ENCODE data around the gene MYO1D.

DNA sequence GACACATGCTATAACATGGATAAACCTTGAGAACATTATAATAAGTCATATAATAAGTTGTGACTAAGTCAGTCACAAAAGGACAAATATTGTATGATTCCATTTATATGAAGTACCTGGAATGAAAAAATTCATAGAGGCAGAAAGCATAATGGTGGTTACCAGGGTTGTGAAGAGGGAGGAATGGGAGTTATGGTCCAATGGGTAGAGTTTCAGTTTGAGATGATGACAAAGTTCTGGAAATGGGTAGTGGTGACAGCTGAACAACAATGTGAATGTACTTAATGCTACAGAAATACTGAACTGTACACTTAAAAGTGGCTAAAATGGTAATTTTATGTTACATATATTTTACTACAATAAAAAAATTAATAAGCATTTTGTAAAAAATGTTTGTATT is 49.7 kb downstream of the MYO1D start:
- TF ChIP-seq, protein P1, sequence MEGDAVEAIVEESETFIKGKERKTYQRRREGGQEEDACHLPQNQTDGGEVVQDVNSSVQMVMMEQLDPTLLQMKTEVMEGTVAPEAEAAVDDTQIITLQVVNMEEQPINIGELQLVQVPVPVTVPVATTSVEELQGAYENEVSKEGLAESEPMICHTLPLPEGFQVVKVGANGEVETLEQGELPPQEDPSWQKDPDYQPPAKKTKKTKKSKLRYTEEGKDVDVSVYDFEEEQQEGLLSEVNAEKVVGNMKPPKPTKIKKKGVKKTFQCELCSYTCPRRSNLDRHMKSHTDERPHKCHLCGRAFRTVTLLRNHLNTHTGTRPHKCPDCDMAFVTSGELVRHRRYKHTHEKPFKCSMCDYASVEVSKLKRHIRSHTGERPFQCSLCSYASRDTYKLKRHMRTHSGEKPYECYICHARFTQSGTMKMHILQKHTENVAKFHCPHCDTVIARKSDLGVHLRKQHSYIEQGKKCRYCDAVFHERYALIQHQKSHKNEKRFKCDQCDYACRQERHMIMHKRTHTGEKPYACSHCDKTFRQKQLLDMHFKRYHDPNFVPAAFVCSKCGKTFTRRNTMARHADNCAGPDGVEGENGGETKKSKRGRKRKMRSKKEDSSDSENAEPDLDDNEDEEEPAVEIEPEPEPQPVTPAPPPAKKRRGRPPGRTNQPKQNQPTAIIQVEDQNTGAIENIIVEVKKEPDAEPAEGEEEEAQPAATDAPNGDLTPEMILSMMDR (IDR thresholded peaks at IDR 0.05): no peak
- TF ChIP-seq, protein P2, sequence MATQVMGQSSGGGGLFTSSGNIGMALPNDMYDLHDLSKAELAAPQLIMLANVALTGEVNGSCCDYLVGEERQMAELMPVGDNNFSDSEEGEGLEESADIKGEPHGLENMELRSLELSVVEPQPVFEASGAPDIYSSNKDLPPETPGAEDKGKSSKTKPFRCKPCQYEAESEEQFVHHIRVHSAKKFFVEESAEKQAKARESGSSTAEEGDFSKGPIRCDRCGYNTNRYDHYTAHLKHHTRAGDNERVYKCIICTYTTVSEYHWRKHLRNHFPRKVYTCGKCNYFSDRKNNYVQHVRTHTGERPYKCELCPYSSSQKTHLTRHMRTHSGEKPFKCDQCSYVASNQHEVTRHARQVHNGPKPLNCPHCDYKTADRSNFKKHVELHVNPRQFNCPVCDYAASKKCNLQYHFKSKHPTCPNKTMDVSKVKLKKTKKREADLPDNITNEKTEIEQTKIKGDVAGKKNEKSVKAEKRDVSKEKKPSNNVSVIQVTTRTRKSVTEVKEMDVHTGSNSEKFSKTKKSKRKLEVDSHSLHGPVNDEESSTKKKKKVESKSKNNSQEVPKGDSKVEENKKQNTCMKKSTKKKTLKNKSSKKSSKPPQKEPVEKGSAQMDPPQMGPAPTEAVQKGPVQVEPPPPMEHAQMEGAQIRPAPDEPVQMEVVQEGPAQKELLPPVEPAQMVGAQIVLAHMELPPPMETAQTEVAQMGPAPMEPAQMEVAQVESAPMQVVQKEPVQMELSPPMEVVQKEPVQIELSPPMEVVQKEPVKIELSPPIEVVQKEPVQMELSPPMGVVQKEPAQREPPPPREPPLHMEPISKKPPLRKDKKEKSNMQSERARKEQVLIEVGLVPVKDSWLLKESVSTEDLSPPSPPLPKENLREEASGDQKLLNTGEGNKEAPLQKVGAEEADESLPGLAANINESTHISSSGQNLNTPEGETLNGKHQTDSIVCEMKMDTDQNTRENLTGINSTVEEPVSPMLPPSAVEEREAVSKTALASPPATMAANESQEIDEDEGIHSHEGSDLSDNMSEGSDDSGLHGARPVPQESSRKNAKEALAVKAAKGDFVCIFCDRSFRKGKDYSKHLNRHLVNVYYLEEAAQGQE (IDR thresholded peaks at IDR 0.05; ENCODE audit: insufficient read depth in 1 of 2, low read depth in 2 of 2, low read length in 1 of 2): no peak

All from Panc1 (cell line).